ENCODE data around the gene SCN2A. TPM values are rescaled to one million over a fixed set of nuclear protein-coding genes. Genes with fewer than 3 reads are reported as not detected.

Gene SCN2A
- total and polyA plus RNA-seq, 4 donors: 0.02 to 0.31 (median 0.11) TPM

DNA sequence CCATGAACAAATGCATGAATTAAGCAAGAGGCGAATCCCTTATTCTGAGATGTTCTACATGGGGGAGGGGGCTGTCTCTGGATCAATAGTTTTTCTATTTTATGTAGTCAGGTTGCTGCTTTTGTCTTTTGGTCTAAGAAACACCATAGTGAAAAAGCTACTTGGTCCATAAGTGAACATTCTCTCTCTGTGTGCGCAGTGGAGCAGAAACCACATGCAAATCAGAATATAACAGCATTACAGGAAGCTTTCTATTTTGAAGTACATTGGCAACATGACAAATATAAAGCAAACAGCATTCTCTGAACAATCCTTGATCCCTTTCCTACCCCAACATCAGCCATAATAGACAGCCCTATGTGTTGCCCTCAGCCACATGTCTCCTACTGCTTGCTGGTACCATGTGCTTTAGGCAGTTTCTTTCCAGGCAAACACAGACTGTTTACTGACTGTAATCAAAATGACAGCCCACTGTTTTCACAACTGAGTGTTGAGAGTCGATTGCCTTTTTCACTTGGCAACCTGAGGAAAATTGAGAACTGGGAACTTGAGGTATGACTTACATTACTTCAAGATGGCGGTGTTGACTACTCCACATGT lies 45.9 kb upstream of the SCN2A start:
- H3K27me3 ChIP-seq (ENCODE audit: control insufficient read depth in 3 of 3, insufficient read depth in 3 of 3, low read length in 2 of 3): no peaks in the 10 kb centered on the region
- ATAC-seq (ENCODE audit: insufficient read depth, low FRiP score): no peak
- TF ChIP-seq, protein P1, sequence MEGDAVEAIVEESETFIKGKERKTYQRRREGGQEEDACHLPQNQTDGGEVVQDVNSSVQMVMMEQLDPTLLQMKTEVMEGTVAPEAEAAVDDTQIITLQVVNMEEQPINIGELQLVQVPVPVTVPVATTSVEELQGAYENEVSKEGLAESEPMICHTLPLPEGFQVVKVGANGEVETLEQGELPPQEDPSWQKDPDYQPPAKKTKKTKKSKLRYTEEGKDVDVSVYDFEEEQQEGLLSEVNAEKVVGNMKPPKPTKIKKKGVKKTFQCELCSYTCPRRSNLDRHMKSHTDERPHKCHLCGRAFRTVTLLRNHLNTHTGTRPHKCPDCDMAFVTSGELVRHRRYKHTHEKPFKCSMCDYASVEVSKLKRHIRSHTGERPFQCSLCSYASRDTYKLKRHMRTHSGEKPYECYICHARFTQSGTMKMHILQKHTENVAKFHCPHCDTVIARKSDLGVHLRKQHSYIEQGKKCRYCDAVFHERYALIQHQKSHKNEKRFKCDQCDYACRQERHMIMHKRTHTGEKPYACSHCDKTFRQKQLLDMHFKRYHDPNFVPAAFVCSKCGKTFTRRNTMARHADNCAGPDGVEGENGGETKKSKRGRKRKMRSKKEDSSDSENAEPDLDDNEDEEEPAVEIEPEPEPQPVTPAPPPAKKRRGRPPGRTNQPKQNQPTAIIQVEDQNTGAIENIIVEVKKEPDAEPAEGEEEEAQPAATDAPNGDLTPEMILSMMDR (IDR thresholded peaks at IDR 0.05; ENCODE audit: control extremely low read depth, extremely low read depth): no peak

DNA sequence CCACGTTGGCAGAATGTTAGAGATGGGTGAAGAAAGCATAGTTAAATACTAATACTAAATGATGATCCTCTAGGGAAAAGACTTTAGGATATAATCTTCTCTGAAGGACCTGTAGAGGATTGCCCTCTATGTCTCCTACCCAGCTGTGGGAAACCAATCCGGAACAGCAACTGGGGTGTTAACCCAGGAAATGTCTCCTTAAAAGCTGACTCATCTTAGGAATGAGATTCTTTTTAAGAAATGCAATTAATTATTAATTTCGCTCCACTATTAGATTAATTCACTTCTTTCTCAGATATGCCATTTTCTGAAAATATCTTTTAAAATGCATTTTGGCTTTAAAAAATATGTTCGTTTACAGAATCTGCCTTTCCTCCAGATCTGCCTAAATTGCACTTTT lies 42.8 kb upstream of the SCN2A start:
- H3K9ac ChIP-seq (ENCODE audit: insufficient read depth in 1 of 2, low read length in 2 of 2): no peak overlapping the region
- TF ChIP-seq, protein P1 (IDR thresholded peaks at IDR 0.05; ENCODE audit: control extremely low read depth, extremely low read depth): no peak
- H3K27me3 ChIP-seq (ENCODE audit: control insufficient read depth in 3 of 3, insufficient read depth in 3 of 3, low read length in 2 of 3): no peaks in the 10 kb centered on the region
- no peak overlapping the region for H3K4me3 ChIP-seq
- no peak overlapping the region for H3K27ac ChIP-seq (ENCODE audit: low read depth in 1 of 2, low read length in 1 of 2)
- no peaks in the 10 kb centered on the region for H3K9me3 ChIP-seq (ENCODE audit: control insufficient read depth in 4 of 4, insufficient read depth in 3 of 4, low read length in 3 of 4)
- H3K4me1 ChIP-seq (ENCODE audit: control insufficient read depth in 5 of 5, insufficient read depth in 5 of 5, low read length in 5 of 5): no peaks in the 10 kb centered on the region
- DNase-seq (no peak), ATAC-seq (ENCODE audit: insufficient read depth, low FRiP score) (no peak)
- WGBS, 2 donors: 82 to 86% methylated on average over 4 of the region's 4 CpGs
- no peaks in the 10 kb centered on the region for H3K36me3 ChIP-seq (ENCODE audit: control insufficient read depth in 4 of 4, insufficient read depth in 4 of 4, low read length in 4 of 4)

More for the DNA sequence above, 45.9 kb upstream of the SCN2A start:
- 78 to 90% methylated on average over 4 of the region's 4 CpGs for WGBS, 2 donors
- Histone ChIP-seq H3K9me3 (ENCODE audit: control insufficient read depth in 4 of 4, insufficient read depth in 3 of 4, low read length in 3 of 4) (no peaks in the 10 kb centered on the region), H3K36me3 (ENCODE audit: control insufficient read depth in 4 of 4, insufficient read depth in 4 of 4, low read length in 4 of 4) (no peaks in the 10 kb centered on the region), H3K4me3 (no peak overlapping the region), H3K27ac (ENCODE audit: low read depth in 1 of 2, low read length in 1 of 2) (no peak overlapping the region), H3K4me1 (ENCODE audit: control insufficient read depth in 5 of 5, insufficient read depth in 5 of 5, low read length in 5 of 5) (no peaks in the 10 kb centered on the region), H3K9ac (ENCODE audit: insufficient read depth in 1 of 2, low read length in 2 of 2) (no peak overlapping the region)
- no peak for DNase-seq

DNA sequence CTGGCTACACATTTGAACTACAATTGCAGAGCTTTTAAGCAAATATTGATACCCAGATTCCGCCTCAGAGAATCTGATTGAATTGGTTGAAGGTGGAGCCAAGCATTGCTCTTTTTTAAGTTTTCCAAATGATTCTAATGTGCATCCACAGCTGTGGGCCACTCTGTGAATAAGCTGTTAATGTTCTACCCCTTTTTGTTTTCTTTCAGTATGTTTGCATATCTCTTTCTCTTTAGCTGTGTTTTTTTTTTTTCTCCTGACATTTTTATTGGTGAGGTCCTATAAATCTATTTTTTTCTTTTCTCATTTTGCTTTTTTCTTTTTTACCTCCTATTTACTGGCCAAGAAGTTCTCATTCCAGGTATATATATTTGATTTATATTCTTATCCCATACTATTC lies 41.9 kb upstream of the SCN2A start:
- TF ChIP-seq, protein P1 (IDR thresholded peaks at IDR 0.05; ENCODE audit: control extremely low read depth, extremely low read depth): no peak
- H3K36me3 ChIP-seq (ENCODE audit: control insufficient read depth in 4 of 4, insufficient read depth in 4 of 4, low read length in 4 of 4): no peaks in the 10 kb centered on the region
- no peaks in the 10 kb centered on the region for H3K9me3 ChIP-seq (ENCODE audit: control insufficient read depth in 4 of 4, insufficient read depth in 3 of 4, low read length in 3 of 4)
- ATAC-seq (ENCODE audit: insufficient read depth, low FRiP score) (no peak), DNase-seq (no peak)
- H3K27me3 ChIP-seq (ENCODE audit: control insufficient read depth in 3 of 3, insufficient read depth in 3 of 3, low read length in 2 of 3): no peaks in the 10 kb centered on the region
- no peak overlapping the region for H3K4me3 ChIP-seq
- H3K27ac ChIP-seq (ENCODE audit: low read depth in 1 of 2, low read length in 1 of 2): no peak overlapping the region
- H3K9ac ChIP-seq (ENCODE audit: insufficient read depth in 1 of 2, low read length in 2 of 2): no peak overlapping the region
- 82 to 88% methylated on average over 1 of the region's 1 CpG for WGBS, 2 donors
- no peaks in the 10 kb centered on the region for H3K4me1 ChIP-seq (ENCODE audit: control insufficient read depth in 5 of 5, insufficient read depth in 5 of 5, low read length in 5 of 5)

DNA sequence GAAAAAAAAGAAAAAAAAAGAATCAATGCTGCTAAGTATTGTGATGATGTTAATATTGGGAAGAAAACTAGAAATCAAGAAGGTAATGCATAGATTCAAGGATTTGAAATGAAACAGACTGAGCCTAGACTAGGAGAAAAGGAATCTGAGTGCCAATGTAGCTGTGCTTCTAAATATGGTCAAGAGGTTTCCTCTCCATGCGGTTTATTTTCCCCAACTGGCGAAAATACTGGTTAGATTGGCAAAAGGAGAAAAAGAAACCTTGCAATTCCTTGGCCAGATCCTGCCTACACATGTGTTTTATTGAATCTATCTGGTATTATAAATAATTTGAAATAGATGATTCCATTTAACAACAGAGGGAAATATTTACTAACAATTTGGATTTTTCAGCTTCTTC lies 41.0 kb upstream of the SCN2A start:
- H3K4me3 ChIP-seq: no peak overlapping the region

More for the DNA sequence above, 41.0 kb upstream of the SCN2A start:
- H3K27me3 ChIP-seq (ENCODE audit: control insufficient read depth in 3 of 3, insufficient read depth in 3 of 3, low read length in 2 of 3): no peaks in the 10 kb centered on the region
- WGBS, 2 donors: 74 to 91% methylated on average over 2 of the region's 2 CpGs
- no peaks in the 10 kb centered on the region for H3K9me3 ChIP-seq (ENCODE audit: control insufficient read depth in 4 of 4, insufficient read depth in 3 of 4, low read length in 3 of 4)
- H3K9ac ChIP-seq (ENCODE audit: insufficient read depth in 1 of 2, low read length in 2 of 2): no peak overlapping the region
- H3K4me1 ChIP-seq (ENCODE audit: control insufficient read depth in 5 of 5, insufficient read depth in 5 of 5, low read length in 5 of 5): no peaks in the 10 kb centered on the region
- no peaks in the 10 kb centered on the region for H3K36me3 ChIP-seq (ENCODE audit: control insufficient read depth in 4 of 4, insufficient read depth in 4 of 4, low read length in 4 of 4)
- DNase-seq: no peak
- TF ChIP-seq, protein P1 (IDR thresholded peaks at IDR 0.05; ENCODE audit: control extremely low read depth, extremely low read depth): no peak
- ATAC-seq (ENCODE audit: insufficient read depth, low FRiP score): no peak
- no peak overlapping the region for H3K27ac ChIP-seq (ENCODE audit: low read depth in 1 of 2, low read length in 1 of 2)

All from lung (tissue), 12 donors.